Head of caudate nucleus (tissue), 42 donors: Measurements from ENCODE around the gene PDZRN4.
A peak's percentile ranks its signal among the peaks of the same experiment; 100 is the strongest.

Experiments used
- DNase-seq, 42 donors: peaks; one replicate each; pipeline versions ENCODE4 v3.0.0 to v3.0.0-alpha.2; 2020 to 2021; ENCODE audit warnings: mixed read lengths in 7 of 42
- intact Hi-C: fragments of 100-400 bp; cut with DNase I; formaldehyde crosslinking; loops from one replicate; pipeline ENCODE4 v1.15.0; 2022

PDZRN4 gene

GRCh38 chr12:41433460-41433859 lies 245.3 kb downstream of the PDZRN4 start:
- DNase-seq = peak in 23 of 42 donors; percentile 5 to 67 (median 24)
- intact Hi-C loops = no loop called here

DNA sequence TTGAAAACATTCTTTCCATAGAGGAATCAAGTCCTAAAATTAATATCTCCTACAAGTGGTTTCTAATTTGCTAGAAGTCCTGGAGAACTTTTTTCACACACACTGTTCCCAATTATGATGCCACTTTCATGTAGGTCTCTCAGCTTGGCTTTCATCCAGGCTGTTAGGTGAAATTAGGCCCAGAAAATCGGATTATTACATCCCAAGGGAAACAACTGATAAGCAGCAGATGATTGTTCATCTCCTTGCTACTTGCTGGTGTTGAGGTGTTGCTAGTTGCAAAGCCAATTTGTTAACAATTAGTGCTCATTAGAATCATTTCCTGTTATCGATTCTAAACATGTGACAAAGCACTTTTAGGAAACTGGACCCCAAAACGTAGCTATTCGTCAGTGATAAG lies 248.0 kb downstream of the PDZRN4 start:
- intact Hi-C loops = no loop called here
- no peak for DNase-seq

- intact Hi-C loops = no loop called here
Observed at GRCh38 chr12:41437563-41437962, 249.4 kb downstream of the PDZRN4 start.

GRCh38 chr12:41438854-41439541 lies 250.9 kb downstream of the PDZRN4 start:
- DNase-seq = no peak
- intact Hi-C loops = no loop called here

More at GRCh38 chr12:41437563-41437962, 249.4 kb downstream of the PDZRN4 start:
- peak in 31 of 42 donors; percentile 9 to 74 (median 37) for DNase-seq

GRCh38 chr12:41439801-41440200 lies 251.7 kb downstream of the PDZRN4 start:
- intact Hi-C loops = no loop called here
- no peak for DNase-seq

DNA sequence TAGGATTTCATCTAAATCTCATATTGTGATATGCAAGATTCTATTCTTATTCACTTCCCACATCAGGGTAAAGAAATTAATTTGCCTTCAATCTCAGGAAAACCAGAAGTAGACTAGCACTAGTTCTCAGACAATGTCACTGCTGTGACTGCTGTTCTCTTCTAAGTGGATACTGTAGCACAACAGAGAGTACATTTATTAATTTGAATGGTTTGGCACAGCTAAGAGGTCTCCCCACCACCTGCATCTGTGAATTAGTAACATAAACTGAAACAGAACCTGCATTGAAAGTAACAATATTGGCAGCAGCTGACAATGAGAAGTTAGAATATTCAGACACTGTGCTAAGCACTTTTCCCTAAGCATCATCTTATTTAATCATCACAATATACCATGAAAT lies 253.1 kb downstream of the PDZRN4 start:
- no peak for DNase-seq
- intact Hi-C loops = no loop called here

- intact Hi-C loops = no loop called here
- no peak for DNase-seq
Observed at GRCh38 chr12:41442896-41443295, 254.8 kb downstream of the PDZRN4 start.

DNA sequence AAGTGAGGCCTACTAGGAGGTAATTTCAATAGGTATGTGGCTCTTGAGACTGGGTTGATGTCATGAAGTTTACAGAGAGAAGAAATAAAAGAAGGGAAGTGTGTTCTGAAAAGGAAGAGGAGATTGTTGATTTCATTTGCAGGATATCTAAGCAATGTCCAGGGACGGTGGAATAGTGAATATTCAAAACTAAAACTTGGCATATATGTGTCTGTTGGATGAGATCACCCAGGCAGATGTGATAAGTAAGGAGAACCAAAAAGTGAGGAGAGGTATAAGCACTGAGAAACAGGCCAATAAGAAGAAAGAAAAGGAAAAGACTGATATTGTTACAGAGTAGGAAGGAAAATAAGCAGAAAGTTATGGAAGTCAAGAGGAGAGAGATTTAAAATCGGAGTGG lies 255.6 kb downstream of the PDZRN4 start:
- DNase-seq = no peak
- intact Hi-C loops = no loop called here

DNA sequence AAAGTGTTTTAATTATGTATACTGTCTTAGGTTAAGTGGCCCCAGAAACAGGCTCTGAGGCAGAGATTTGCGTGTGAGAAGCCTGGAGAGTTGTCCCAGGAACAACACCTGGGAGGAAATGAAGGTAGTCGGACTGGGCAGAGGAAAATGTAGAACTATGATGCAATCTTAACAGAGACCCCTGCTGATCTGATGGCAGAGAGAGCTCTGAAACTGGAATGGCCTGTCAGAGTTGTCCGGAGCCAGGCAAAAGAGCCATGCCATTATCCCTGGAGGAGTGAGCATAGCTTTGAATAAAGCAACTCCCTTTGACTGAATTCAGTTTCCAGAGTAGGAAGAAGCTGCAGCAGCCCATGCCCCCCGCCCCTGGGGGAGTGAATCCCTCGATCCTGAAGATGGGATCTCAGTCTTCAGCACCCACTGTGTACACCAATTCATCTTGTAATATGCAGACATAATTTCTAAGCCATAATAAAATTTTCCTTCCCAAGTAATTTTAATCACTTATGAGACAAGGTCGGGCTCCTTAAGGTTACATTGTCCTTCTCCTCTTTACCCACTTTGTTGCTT lies 264.8 kb downstream of the PDZRN4 start:
- intact Hi-C loops = no loop called here
- no peak for DNase-seq

- no peak for DNase-seq
- intact Hi-C loops = no loop called here
Observed at GRCh38 chr12:41453409-41453808, 265.3 kb downstream of the PDZRN4 start.

- no peak for DNase-seq
- intact Hi-C loops = no loop called here
Observed at GRCh38 chr12:41459111-41459905, 271.2 kb downstream of the PDZRN4 start.

DNA sequence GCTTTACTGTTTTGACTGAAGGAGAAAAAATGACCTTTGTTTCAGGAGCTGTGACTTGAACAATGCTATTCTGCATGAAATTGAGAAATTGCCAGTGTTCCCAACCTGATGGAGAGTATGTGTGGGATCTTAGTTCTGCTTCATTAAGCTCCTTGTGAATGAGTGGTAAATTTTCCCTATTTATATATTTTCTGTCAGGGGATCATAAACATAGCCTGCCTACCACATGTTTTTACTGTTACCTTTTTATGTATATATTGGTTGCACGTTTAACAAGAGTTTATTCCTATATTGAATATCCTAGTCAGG lies 271.7 kb downstream of the PDZRN4 start:
- intact Hi-C loops = no loop called here
- no peak for DNase-seq

DNA sequence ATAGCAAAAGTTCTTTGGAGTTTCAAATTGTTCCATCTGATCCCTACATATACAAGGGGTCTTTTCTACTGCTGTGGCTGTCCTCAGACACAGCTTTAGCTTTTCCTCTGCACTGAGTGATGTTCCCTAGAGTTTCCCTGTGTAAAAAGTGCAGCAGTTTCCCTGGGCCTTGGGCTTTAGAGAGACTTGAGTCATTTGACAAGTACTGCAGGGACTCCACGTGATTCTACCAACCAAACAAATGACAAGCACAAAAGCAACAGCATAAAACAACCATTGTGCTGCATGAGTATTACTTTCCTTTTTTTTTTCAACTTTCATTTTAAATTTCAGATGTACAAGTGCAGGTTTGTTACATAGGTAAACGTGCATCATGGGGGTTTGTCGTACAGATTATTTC lies 272.8 kb downstream of the PDZRN4 start:
- intact Hi-C loops = no loop called here
- peak in 6 of 42 donors; percentile 13 to 62 (median 21) for DNase-seq

DNA sequence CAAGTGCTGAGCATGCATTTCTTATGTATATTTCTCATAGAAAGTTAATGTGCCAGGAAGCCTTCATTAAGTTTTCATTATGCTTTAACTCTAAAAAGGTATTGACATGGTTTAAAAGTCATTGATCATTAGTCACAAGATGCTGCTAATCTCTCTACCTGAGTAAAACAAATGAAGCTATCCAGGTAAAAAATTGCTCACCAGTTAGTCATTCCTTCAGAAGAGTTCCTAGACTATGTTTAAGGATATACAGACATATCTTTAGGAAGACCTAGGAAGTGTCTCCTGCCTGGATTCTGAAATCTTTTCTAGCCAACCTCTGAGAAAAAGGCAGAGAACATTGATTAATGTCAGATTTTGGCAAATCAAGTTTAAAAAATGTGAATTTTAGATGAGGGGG lies 274.2 kb downstream of the PDZRN4 start:
- DNase-seq = no peak
- intact Hi-C loops = no loop called here

- intact Hi-C loops = no loop called here
Observed at GRCh38 chr12:41465526-41465925, 277.4 kb downstream of the PDZRN4 start.

DNA sequence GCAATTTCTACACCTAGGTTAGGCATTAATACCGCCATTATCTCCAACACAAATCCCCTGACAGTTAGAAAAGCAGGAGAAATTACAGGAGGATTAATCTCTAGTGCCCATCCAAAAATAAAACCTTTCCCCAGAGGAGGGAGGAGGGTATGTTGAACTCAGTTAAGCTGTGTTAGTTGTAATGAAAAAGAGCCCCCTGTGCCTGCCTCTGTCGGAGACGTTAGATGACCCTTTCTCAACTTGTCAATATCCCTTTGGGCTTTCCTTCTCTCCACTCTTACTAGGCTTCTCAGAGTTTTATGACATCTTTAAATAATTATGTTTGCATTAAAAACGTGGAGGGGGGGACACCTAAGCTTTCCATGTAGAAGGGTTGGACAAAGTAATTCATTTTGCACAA lies 278.2 kb downstream of the PDZRN4 start:
- no peak for DNase-seq
- intact Hi-C loops = no loop called here

More at GRCh38 chr12:41465526-41465925, 277.4 kb downstream of the PDZRN4 start:
- DNase-seq = no peak

- intact Hi-C loops = no loop called here
- DNase-seq = peak in 2 of 42 donors; percentile 10 to 26
Observed at GRCh38 chr12:41466802-41467201, 278.7 kb downstream of the PDZRN4 start.

GRCh38 chr12:41467591-41468325 lies 279.6 kb downstream of the PDZRN4 start:
- no peak for DNase-seq
- intact Hi-C loops = no loop called here

GRCh38 chr12:41468341-41468740 lies 280.2 kb downstream of the PDZRN4 start:
- DNase-seq = no peak
- intact Hi-C loops = no loop called here

- intact Hi-C loops = no loop called here
- DNase-seq = no peak
Observed at GRCh38 chr12:41468756-41469155, 280.6 kb downstream of the PDZRN4 start.
